K562 (cell line): Measurements from ENCODE around the gene CLCA2. TPM values are rescaled to one million over a fixed set of nuclear protein-coding genes. Genes with fewer than 3 reads are reported as not detected.

ENCODE experiments used
- ATAC-seq: fragments of 200-7000 bp; cut with Tn5 transposase; 3 replicates; pipeline ENCODE4 v1.9.1; 2020; ENCODE audit warnings: moderate library complexity
- BruUV-seq: library from RNA; stranded (reverse); fragments of 400-500 nt; replicated peaks from 2 replicates; lab custom pipeline; 2021; lab: Mats Ljungman, UMichigan
- CTCF ChIA-PET: fragments of 300-600 bp; formaldehyde crosslinking; extraction: SDS; loops from one replicate; lab custom pipeline; 2021; ENCODE audit warnings: low intra/inter-chr PET ratio; lab: Yijun Ruan, JAX
- POLR2A ChIA-PET: fragments of 300-600, 350-650 bp; sonication (Branson Sonifier 250); formaldehyde crosslinking; extraction: SDS; loops from one replicate; lab custom pipeline; 2021; ENCODE audit warnings: antibody characterized with exemption, inconsistent platforms; lab: Yijun Ruan, JAX
- DNase-seq, 4 experiments: peaks; one replicate each; pipeline versions ENCODE4 v3.0.0 to v3.0.0-alpha.2; 2011 to 2018; ENCODE audit warnings: low spot score in 3 of 4, mixed read lengths in 3 of 4; ENCODE audit errors: extremely low read depth in 1 of 4
- FAIRE-seq: peaks from 2 replicates; lab custom pipeline; 2011; peaks lifted over from hg19 to GRCh38; lab: Jason Lieb, UNC
- H2AFZ ChIP-seq: 2 replicates; pipeline ENCODE4 v1.6.0; 2011; ENCODE audit warnings: low read depth, low read length, control low read depth, inconsistent platforms
- H3K27ac ChIP-seq: fragments of 200-600 bp; 3 replicates; pipeline ENCODE4 v1.8.0; 2011; ENCODE audit warnings: low read depth, mild to moderate bottlenecking, control low read depth, inconsistent platforms, low read length, moderate library complexity, mixed read lengths; ENCODE audit errors: extremely low read depth
- H3K27me3 ChIP-seq, 2 experiments: fragments of 300-600 bp in 1 of 2; 2 replicates in 1 of 2; 3 replicates in 1 of 2; pipeline versions ENCODE4 v1.6.0 to v1.8.0; 2011; ENCODE audit warnings: inconsistent platforms in 2 of 2, low read length in 2 of 2, mild to moderate bottlenecking in 1 of 2, mixed read lengths in 1 of 2, moderate library complexity in 1 of 2; ENCODE audit not compliant: control insufficient read depth in 2 of 2, insufficient read depth in 2 of 2
- H3K36me3 ChIP-seq: fragments of 300-600 bp; 3 replicates; pipeline ENCODE4 v1.8.0; 2011; ENCODE audit warnings: mild to moderate bottlenecking, low read length, inconsistent platforms; ENCODE audit not compliant: control insufficient read depth, insufficient read depth
- H3K4me1 ChIP-seq, 2 experiments: fragments of 200-600 bp in 1 of 2; replicated peaks in 1 of 2; 2 replicates in 1 of 2; 3 replicates in 1 of 2; pipeline versions ENCODE4 v1.5.1 to v1.8.0; 2011; ENCODE audit warnings: inconsistent platforms in 2 of 2, low read length in 2 of 2, mild to moderate bottlenecking in 1 of 2, mixed read lengths in 1 of 2, moderate library complexity in 1 of 2; ENCODE audit not compliant: control insufficient read depth in 2 of 2, insufficient read depth in 2 of 2
- H3K4me2 ChIP-seq: 2 replicates; pipeline ENCODE4 v1.6.1; 2011; ENCODE audit warnings: low read length, control low read depth, inconsistent platforms, mixed read lengths; ENCODE audit not compliant: insufficient read depth
- H3K4me3 ChIP-seq: fragments of 200-600 bp; sonication (generic), shearing (Covaris generic); 2 replicates; pipeline ENCODE4 v1.5.1; 2016; ENCODE audit warnings: control low read depth, inconsistent platforms
- H3K79me2 ChIP-seq: fragments of 200-600 bp; 3 replicates; pipeline ENCODE4 v1.8.0; 2011; ENCODE audit warnings: low read length, inconsistent platforms; ENCODE audit not compliant: control insufficient read depth, insufficient read depth
- H3K9ac ChIP-seq, 2 experiments: 2 replicates each; pipeline versions ENCODE4 v1.6.0 to v1.6.1; 2011; ENCODE audit warnings: low read depth in 2 of 2, low read length in 2 of 2, control low read depth in 1 of 2, inconsistent platforms in 1 of 2, mild to moderate bottlenecking in 1 of 2, mixed read lengths in 1 of 2; ENCODE audit not compliant: insufficient read depth in 1 of 2
- H3K9me1 ChIP-seq: one replicate; pipeline ENCODE4 v1.6.0; 2011; ENCODE audit warnings: inconsistent platforms, mild to moderate bottlenecking, low read length, moderate library complexity; ENCODE audit not compliant: control insufficient read depth, insufficient read depth
- H3K9me3 ChIP-seq: replicated peaks from 2 replicates; pipeline ENCODE4 v1.5.1; 2011; ENCODE audit warnings: low read depth, low read length, inconsistent platforms; ENCODE audit not compliant: control insufficient read depth, insufficient read depth
- H4K20me1 ChIP-seq: replicated peaks from 2 replicates; pipeline ENCODE4 v1.6.1; 2011; ENCODE audit warnings: low read length, inconsistent platforms, mixed read lengths; ENCODE audit not compliant: control insufficient read depth, insufficient read depth
- CBX5 ChIP-seq: IDR thresholded peaks from 2 replicates; pipeline ENCODE4 v1.6.1; 2014; ENCODE audit warnings: low read depth, borderline replicate concordance
- ELF1 ChIP-seq: fragments of 200-800 bp; sonication (Bioruptor generic); IDR thresholded peaks from 2 replicates; pipeline ENCODE4 v1.6.1; 2016; ENCODE audit warnings: missing genetic modification characterization, missing compliant biosample characterization
- ETS2 ChIP-seq: IDR thresholded peaks from 2 replicates; pipeline ENCODE4 v1.6.1; 2016; ENCODE audit warnings: borderline replicate concordance, missing genetic modification characterization, mild to moderate bottlenecking, moderate library complexity, missing compliant biosample characterization; ENCODE audit not compliant: poor library complexity, severe bottlenecking
- GTF2B ChIP-seq: IDR thresholded peaks from 2 replicates; pipeline ENCODE4 v1.6.1; 2011; ENCODE audit not compliant: insufficient read length; ENCODE audit errors: extremely low read depth
- HNRNPLL ChIP-seq: fragments of 200-400 bp; formaldehyde crosslinking; IDR thresholded peaks from 2 replicates; pipeline ENCODE4 v1.6.1; 2017; ENCODE audit warnings: low read length, low read depth, mild to moderate bottlenecking; ENCODE audit not compliant: poor library complexity, severe bottlenecking
- IRF1 ChIP-seq: sonication (generic); formaldehyde crosslinking; IDR thresholded peaks from 2 replicates; pipeline ENCODE4 v1.8.0; 2022; ENCODE audit warnings: missing genetic modification reagents, mild to moderate bottlenecking, borderline replicate concordance
- KLF10 ChIP-seq: fragments of 250-450 bp; sonication (Bioruptor Pico); IDR thresholded peaks from 2 replicates; pipeline ENCODE4 v1.6.1; 2021; ENCODE audit warnings: matching md5 sums
- TFE3 ChIP-seq: fragments of 450-650 bp; formaldehyde crosslinking; IDR thresholded peaks from 2 replicates; pipeline ENCODE4 v1.4.0; 2020; ENCODE audit warnings: mild to moderate bottlenecking, mixed read lengths
- ZNF24 ChIP-seq: fragments of 450-650 bp; IDR thresholded peaks from 2 replicates; pipeline ENCODE4 v1.6.1; 2016
- ZNF282 ChIP-seq: sonication (generic); formaldehyde crosslinking; IDR thresholded peaks from 2 replicates; pipeline ENCODE4 v1.8.1; 2023; ENCODE audit warnings: missing genetic modification reagents
- ZNF395 ChIP-seq: fragments of 200-800 bp; sonication (Bioruptor generic); IDR thresholded peaks from 2 replicates; pipeline ENCODE4 v1.6.1; 2017; ENCODE audit warnings: missing genetic modification characterization, missing compliant biosample characterization
- WGBS: fragments of 100-300 bp; shearing (Covaris generic); methylation state at CpG from one replicate; pipeline ENCODE4 v1.1.6; 2016; ENCODE audit warnings: low coverage, mixed read lengths; ENCODE audit not compliant: insufficient coverage; ENCODE audit errors: missing lambda C conversion rate; 5-methylcytosine and 5-hydroxymethylcytosine counted together
- in situ Hi-C: fragments of 300-500 bp; cut with MboI; formaldehyde crosslinking; loops from 4 replicates; pipeline ENCODE4 v1.15.0; 2018; ENCODE audit warnings: inconsistent platforms, mixed read lengths
- intact Hi-C: fragments of 100-400 bp; cut with micrococcal nuclease; formaldehyde crosslinking; loops from 2 replicates; pipeline ENCODE4 v1.14.2; 2022
- polyA plus RNA-seq, 8 experiments: library from polyadenylated mRNA; depleted of rRNA in 4 of 8; stranded (reverse) in 5 of 8; unstranded in 3 of 8; fragments of >200 nt; fragmentation: Nextera tagmentation in 2 of 8; fragmentation: Illumina TruSeq in 1 of 8; extraction: Ambion mirVana in 2 of 8; extraction: Trizol in 1 of 8; gene quantifications; 2 replicates each; pipeline versions ENCODE4 v1.2.1 to v1.2.3, GENCODE V29; 2011 to 2014; ENCODE audit warnings: inconsistent platforms in 1 of 8, missing spikeins in 1 of 8
- total RNA-seq, 7 experiments: library from RNA; depleted of rRNA in 6 of 7; stranded (reverse); fragments of >200 nt in 6 of 7; fragmentation: Illumina TruSeq in 2 of 7; extraction: Trizol in 2 of 7; gene quantifications; 2 replicates each; pipeline versions ENCODE4 v1.2.1 to v1.2.3, GENCODE V29; 2011 to 2021; ENCODE audit warnings: low replicate concordance in 1 of 7

Gene CLCA2
- total and polyA plus RNA-seq, 9 of the 15 experiments (the other 6 are each of a cell fraction or from before 2014, with no cell fraction given): 0.03 TPM; not detected in 8

- CTCF ChIA-PET: no interaction called here
- BruUV-seq: no TSS peak
- DNase-seq (no peak), ATAC-seq (peak; percentile 70), FAIRE-seq (no peak)
- Histone ChIP-seq H3K9me3 (0 out of 2 replicates have a peak, but pooled peaks cover 7% of the 10 kb centered on the region), H3K4me3 (no peak overlapping the region), H3K36me3 (no peaks in the 10 kb centered on the region), H2AFZ (no peak overlapping the region), H3K79me2 (no peaks in the 10 kb centered on the region), H3K4me1 (no peaks in the 10 kb centered on the region; a peak in 1 of 5 replicates), H3K27ac (no peak overlapping the region), H3K9ac (no peak overlapping the region), H3K9me1 (no peaks in the 10 kb centered on the region), H4K20me1 (no peaks in the 10 kb centered on the region), H3K4me2 (no peak overlapping the region), H3K27me3 (no peaks in the 10 kb centered on the region; a peak in 1 of 5 replicates)
- POLR2A ChIA-PET: no interaction called here
- intact Hi-C loops (no loop called here), in situ Hi-C loops (no loop called here)
- WGBS: 28% methylated on average over 3 of the region's 4 CpGs
- TF ChIP-seq HNRNPLL (no peak), ETS2 (tag) (no peak), TFE3 (CRISPR knock-in tag) (no peak), ZNF395 (no peak), ZNF282 (CRISPR knock-in tag) (no peak), ELF1 (tag) (no peak), IRF1 (CRISPR knock-in tag) (no peak), ZNF24 (no peak), GTF2B (no peak), CBX5 (no peak), KLF10 (no peak)
Observed at GRCh38 chr1:86466986-86467385, 43.0 kb downstream of the CLCA2 start.
